IMR-90 (cell line): ENCODE results near the gene RPL31. TPM values are rescaled to one million over a fixed set of nuclear protein-coding genes. Genes with fewer than 3 reads are reported as not detected.

Source experiments
- ATAC-seq: fragments of 200-7000 bp; cut with Tn5 transposase; 2 replicates; pipeline ENCODE4 v1.9.1; 2020; ENCODE audit warnings: low read depth, mild to moderate bottlenecking, moderate library complexity
- BruUV-seq: library from RNA; stranded (reverse); fragments of 400-500 nt; replicated peaks from 2 replicates; lab custom pipeline; 2021; lab: Mats Ljungman, UMichigan
- CTCF ChIA-PET: fragments of 300-600 bp; formaldehyde crosslinking; extraction: SDS; loops from one replicate; lab custom pipeline; 2021; ENCODE audit warnings: antibody characterized with exemption; lab: Yijun Ruan, JAX
- POLR2A ChIA-PET: fragments of 300-600 bp; sonication (Branson Sonifier 250); formaldehyde crosslinking; loops from one replicate; lab custom pipeline; 2022; ENCODE audit warnings: antibody characterized with exemption; ENCODE audit not compliant: unreplicated experiment; lab: Charles Lee
- DNase-seq: peaks from one replicate; pipeline ENCODE4 v3.0.0; 2013
- H2AFZ ChIP-seq: replicated peaks from 2 replicates; pipeline ENCODE3; 2013; ENCODE audit warnings: low read length, mild to moderate bottlenecking; ENCODE audit not compliant: poor library complexity
- H2AK5ac ChIP-seq: 2 replicates; pipeline ENCODE4 v1.6.1; 2013; ENCODE audit warnings: low read depth, low read length, inconsistent platforms
- H2AK9ac ChIP-seq: replicated peaks from 2 replicates; pipeline ENCODE3; 2013; ENCODE audit warnings: mild to moderate bottlenecking, low read depth, low read length, moderate library complexity; ENCODE audit not compliant: poor library complexity
- H2BK120ac ChIP-seq: 2 replicates; pipeline ENCODE4 v1.6.1; 2013; ENCODE audit warnings: low read depth, low read length, inconsistent platforms
- H2BK15ac ChIP-seq: 3 replicates; pipeline ENCODE4 v1.6.1; 2013; ENCODE audit warnings: low read depth, low read length, inconsistent platforms
- H2BK20ac ChIP-seq: 2 replicates; pipeline ENCODE4 v1.6.1; 2013; ENCODE audit warnings: low read depth, mild to moderate bottlenecking, inconsistent platforms, low read length, moderate library complexity
- H2BK5ac ChIP-seq: 2 replicates; pipeline ENCODE4 v1.6.1; 2013; ENCODE audit warnings: mild to moderate bottlenecking, low read depth, low read length, inconsistent platforms; ENCODE audit not compliant: poor library complexity, severe bottlenecking
- H3K14ac ChIP-seq: replicated peaks from 2 replicates; pipeline ENCODE4 v1.6.1; 2013; ENCODE audit warnings: low read depth, low read length, inconsistent platforms
- H3K18ac ChIP-seq: 2 replicates; pipeline ENCODE4 v1.6.1; 2013; ENCODE audit warnings: low read depth, low read length, control low read depth
- H3K23ac ChIP-seq: 2 replicates; pipeline ENCODE4 v1.6.1; 2013; ENCODE audit warnings: low read depth, low read length, inconsistent platforms
- H3K27ac ChIP-seq: 2 replicates; pipeline ENCODE4 v1.5.1; 2013; ENCODE audit warnings: mild to moderate bottlenecking, control low read depth, low read length; ENCODE audit not compliant: insufficient read depth
- H3K27me3 ChIP-seq: 2 replicates; pipeline ENCODE4 v1.6.1; 2013; ENCODE audit warnings: low read length; ENCODE audit not compliant: control insufficient read depth, insufficient read depth
- H3K36me3 ChIP-seq: 2 replicates; pipeline ENCODE4 v1.6.1; 2013; ENCODE audit warnings: low read length, mixed read lengths; ENCODE audit not compliant: control insufficient read depth, insufficient read depth
- H3K4ac ChIP-seq: 2 replicates; pipeline ENCODE4 v1.6.1; 2013; ENCODE audit warnings: low read depth, low read length, inconsistent platforms
- H3K4me1 ChIP-seq: 2 replicates; pipeline ENCODE4 v1.6.1; 2013; ENCODE audit warnings: low read length, mixed read lengths; ENCODE audit not compliant: control insufficient read depth, insufficient read depth
- H3K4me2 ChIP-seq: 2 replicates; pipeline ENCODE4 v1.6.1; 2013; ENCODE audit warnings: low read depth, mild to moderate bottlenecking, control low read depth, low read length, moderate library complexity
- H3K4me3 ChIP-seq: 2 replicates; pipeline ENCODE4 v1.5.1; 2013; ENCODE audit warnings: low read depth, mild to moderate bottlenecking, control low read depth, low read length, moderate library complexity; ENCODE audit not compliant: insufficient read depth
- H3K56ac ChIP-seq: 2 replicates; pipeline ENCODE4 v1.6.1; 2013; ENCODE audit warnings: low read length, inconsistent platforms; ENCODE audit not compliant: insufficient read depth; ENCODE audit errors: extremely low read depth
- H3K79me1 ChIP-seq, 2 experiments: 2 replicates each; pipeline ENCODE4 v1.6.1; 2013; ENCODE audit warnings: low read length in 2 of 2, inconsistent platforms in 1 of 2, low read depth in 1 of 2
- H3K9ac ChIP-seq: 2 replicates; pipeline ENCODE4 v1.6.1; 2013; ENCODE audit warnings: low read depth, low read length, control low read depth
- H3K9me1 ChIP-seq: 2 replicates; pipeline ENCODE4 v1.6.1; 2013; ENCODE audit warnings: low read length, inconsistent platforms; ENCODE audit not compliant: insufficient read depth
- H3K9me3 ChIP-seq: 2 replicates; pipeline ENCODE4 v1.6.1; 2013; ENCODE audit warnings: low read length; ENCODE audit not compliant: control insufficient read depth, insufficient read depth
- H4K20me1 ChIP-seq: 2 replicates; pipeline ENCODE4 v1.6.1; 2013; ENCODE audit warnings: low read length, inconsistent platforms; ENCODE audit not compliant: insufficient read depth
- H4K5ac ChIP-seq: 2 replicates; pipeline ENCODE4 v1.6.1; 2013; ENCODE audit warnings: mild to moderate bottlenecking, low read depth, low read length, control low read depth
- H4K8ac ChIP-seq, 2 experiments: 2 replicates each; pipeline ENCODE4 v1.6.1; 2013; ENCODE audit warnings: low read depth in 2 of 2, low read length in 2 of 2, control low read depth in 1 of 2, inconsistent platforms in 1 of 2
- H4K91ac ChIP-seq: 2 replicates; pipeline ENCODE4 v1.6.1; 2013; ENCODE audit warnings: low read depth, low read length, inconsistent platforms; ENCODE audit not compliant: insufficient read depth
- BHLHE40 ChIP-seq: fragments of 150-350 bp; IDR thresholded peaks from 2 replicates; pipeline ENCODE4 v1.6.1; 2016; ENCODE audit warnings: mild to moderate bottlenecking, low read depth, low read length
- CEBPB ChIP-seq: IDR thresholded peaks from 2 replicates; pipeline ENCODE4 v1.6.1; 2012; ENCODE audit warnings: low read depth, low read length, improper control_type of control experiment
- CHD1 ChIP-seq: IDR thresholded peaks from 2 replicates; pipeline ENCODE4 v1.6.1; 2012; ENCODE audit warnings: low read depth, low read length, improper control_type of control experiment
- CTCF ChIP-seq: conservative IDR thresholded peaks from 2 replicates; pipeline ENCODE4 v1.5.1; 2012; ENCODE audit warnings: mild to moderate bottlenecking, low read depth, low read length, improper control_type of control experiment
- ELK1 ChIP-seq: fragments of 150-350 bp; IDR thresholded peaks from 2 replicates; pipeline ENCODE4 v1.6.1; 2016; ENCODE audit warnings: low read depth, mild to moderate bottlenecking, low read length, moderate library complexity, borderline replicate concordance
- FOS ChIP-seq: fragments of 150-350 bp; IDR thresholded peaks from 2 replicates; pipeline ENCODE4 v1.6.1; 2016; ENCODE audit warnings: low read depth, low read length
- MAFK ChIP-seq: IDR thresholded peaks from 2 replicates; pipeline ENCODE4 v1.6.1; 2012; ENCODE audit warnings: low read depth, low read length, improper control_type of control experiment
- MAZ ChIP-seq: IDR thresholded peaks from 2 replicates; pipeline ENCODE4 v1.6.1; 2012; ENCODE audit warnings: low read depth, mild to moderate bottlenecking, low read length, improper control_type of control experiment, moderate library complexity, borderline replicate concordance
- MXI1 ChIP-seq: IDR thresholded peaks from 2 replicates; pipeline ENCODE4 v1.6.1; 2012; ENCODE audit warnings: low read depth, mild to moderate bottlenecking, low read length, moderate library complexity, borderline replicate concordance
- NFE2L2 ChIP-seq: fragments of 150-350 bp; IDR thresholded peaks from 2 replicates; pipeline ENCODE4 v1.6.1; 2016; ENCODE audit warnings: low read depth, mild to moderate bottlenecking, low read length
- POLR2A ChIP-seq: IDR thresholded peaks from 2 replicates; pipeline ENCODE4 v1.6.1; 2012; ENCODE audit warnings: mild to moderate bottlenecking, low read depth, low read length
- RAD21 ChIP-seq: IDR thresholded peaks from 2 replicates; pipeline ENCODE4 v1.6.1; 2012; ENCODE audit warnings: low read length, improper control_type of control experiment
- RCOR1 ChIP-seq: IDR thresholded peaks from 2 replicates; pipeline ENCODE4 v1.6.1; 2012; ENCODE audit warnings: mild to moderate bottlenecking, low read length, improper control_type of control experiment; ENCODE audit not compliant: insufficient replicate concordance
- RFX5 ChIP-seq: IDR thresholded peaks from 2 replicates; pipeline ENCODE4 v1.8.0; 2012; ENCODE audit warnings: low read depth, mild to moderate bottlenecking, low read length, moderate library complexity
- SMC3 ChIP-seq: fragments of 150-350 bp; IDR thresholded peaks from 2 replicates; pipeline ENCODE4 v1.6.1; 2016; ENCODE audit warnings: low read depth, mild to moderate bottlenecking, antibody characterized with exemption, low read length, moderate library complexity
- USF2 ChIP-seq: fragments of 150-350 bp; IDR thresholded peaks from 2 replicates; pipeline ENCODE4 v1.6.1; 2017; ENCODE audit warnings: mild to moderate bottlenecking, antibody characterized with exemption, low read length, low read depth
- WGBS, 2 experiments: methylation state at CpG; one replicate each; pipeline versions ENCODE4 v1.1.5 to v1.1.7; 2013; ENCODE audit warnings: missing lambda C conversion rate in 2 of 2; ENCODE audit not compliant: insufficient read length in 1 of 2; ENCODE audit errors: extremely low coverage in 2 of 2; 5-methylcytosine and 5-hydroxymethylcytosine counted together
- dilution Hi-C: fragments of 300-500 bp; cut with HindIII; formaldehyde crosslinking; loops from one replicate; pipeline ENCODE4 v1.14.3; 2018; ENCODE audit warnings: low sequenced_read_pairs; ENCODE audit not compliant: unreplicated experiment
- in situ Hi-C: fragments of 300-500 bp; cut with MboI; formaldehyde crosslinking; loops from 3 replicates; pipeline ENCODE4 v1.14.3; 2019; ENCODE audit warnings: low sequenced_read_pairs, inconsistent platforms, mixed read lengths
- intact Hi-C: fragments of 100-400 bp; cut with micrococcal nuclease; formaldehyde crosslinking; loops from 2 replicates; pipeline ENCODE4 v1.10.0; 2022
- polyA plus RNA-seq, 3 experiments: library from polyadenylated mRNA; depleted of rRNA; stranded (reverse); fragments of >200 nt; gene quantifications; 2 replicates each; pipeline ENCODE4 v1.2.3, GENCODE V29; 2012; ENCODE audit warnings: low replicate concordance in 1 of 3
- total RNA-seq: library from RNA; depleted of rRNA; stranded (reverse); fragments of >200 nt; gene quantifications from 2 replicates; pipeline ENCODE4 v1.2.3, GENCODE V29; 2012

RPL31 gene
- total and polyA plus RNA-seq, 2 of the 4 experiments (the other 2 are of a cell fraction): 358 to 2,908 TPM

GRCh38 chr2:101026253-101026701 is 24.2 kb downstream of the RPL31 start:
- no peak overlapping the region for H2BK15ac ChIP-seq
- WGBS, 2 experiments: 70% methylated on average over 2 of the region's 9 CpGs; no CpG with 5 or more reads in 1 of the 2 experiments
- no peak for TF ChIP-seq POLR2A
- TF ChIP-seq RCOR1: no peak
- no peak for TF ChIP-seq MAFK
- TF ChIP-seq CTCF: no peak
- TF ChIP-seq RAD21: no peak
- no peak for TF ChIP-seq ELK1
- no peak for TF ChIP-seq CEBPB
- no peak for TF ChIP-seq FOS
- no peak for TF ChIP-seq SMC3
- TF ChIP-seq MAZ: no peak
- no peak for TF ChIP-seq NFE2L2
- TF ChIP-seq CHD1: no peak
- TF ChIP-seq MXI1: no peak
- TF ChIP-seq RFX5: no peak
- no peak for TF ChIP-seq BHLHE40
- no peak for TF ChIP-seq USF2
- intact Hi-C loops (no loop called here), dilution Hi-C loops (no loop called here), in situ Hi-C loops (no loop called here)
- no peak overlapping the region for H3K4ac ChIP-seq
- ChIA-PET POLR2A (no interaction called here), CTCF (interaction anchor here (1.3 to 1.4 kb wide), 2 partner anchors 179 kb away, joined by 3 to 5 read pairs; no protein-coding TSS in a partner anchor)
- no peak overlapping the region for H3K18ac ChIP-seq
- H4K20me1 ChIP-seq: no peaks in the 10 kb centered on the region
- H4K8ac ChIP-seq: no peak overlapping the region
- H2AFZ ChIP-seq: no peak overlapping the region
- H2BK20ac ChIP-seq: no peak overlapping the region
- no peak overlapping the region for H3K27ac ChIP-seq
- no peak overlapping the region for H3K14ac ChIP-seq
- no peak for DNase-seq
- H3K23ac ChIP-seq: no peak overlapping the region
- BruUV-seq: no TSS peak
- no peak overlapping the region for H2BK5ac ChIP-seq
- no peaks in the 10 kb centered on the region for H3K9me3 ChIP-seq
- no peak overlapping the region for H3K4me2 ChIP-seq
- no peak overlapping the region for H2AK5ac ChIP-seq
- H3K79me1 ChIP-seq: 0 out of 4 replicates have a peak, but pooled peaks cover 0 to 5% of the 10 kb centered on the region in 2 experiments
- H3K4me1 ChIP-seq: no peaks in the 10 kb centered on the region
- no peak for ATAC-seq
- no peak overlapping the region for H4K91ac ChIP-seq
- H3K9ac ChIP-seq: no peak overlapping the region
- peaks cover 10% of the 10 kb centered on the region; the same call in 1 of the 2 replicates for H3K36me3 ChIP-seq
- no peaks in the 10 kb centered on the region for H3K27me3 ChIP-seq
- no peak overlapping the region for H3K4me3 ChIP-seq
- no peak overlapping the region for H2AK9ac ChIP-seq
- no peak overlapping the region for H4K5ac ChIP-seq
- no peak overlapping the region for H2BK120ac ChIP-seq
- peaks cover 11% of the 10 kb centered on the region; the same call in 1 of the 2 replicates for H3K9me1 ChIP-seq
- no peak overlapping the region for H3K56ac ChIP-seq
